OCI-LY3 (cell line): ENCODE measurements around the gene TEDC1.

Experiments used
- EZH2phosphoT487 ChIP-seq: fragments of 200-600 bp; shearing (Covaris generic); IDR thresholded peaks from 2 replicates; pipeline ENCODE4 v1.6.1; 2018; ENCODE audit warnings: antibody characterized with exemption, mixed run types, low read depth
- TF ChIP-seq, protein P1 (sequence below): fragments of 200-600, 300-600 bp; sonication (generic); IDR thresholded peaks from 2 replicates; pipeline ENCODE4 v1.5.1; 2014; ENCODE audit warnings: antibody characterized with exemption, low read length, low read depth

DNA sequence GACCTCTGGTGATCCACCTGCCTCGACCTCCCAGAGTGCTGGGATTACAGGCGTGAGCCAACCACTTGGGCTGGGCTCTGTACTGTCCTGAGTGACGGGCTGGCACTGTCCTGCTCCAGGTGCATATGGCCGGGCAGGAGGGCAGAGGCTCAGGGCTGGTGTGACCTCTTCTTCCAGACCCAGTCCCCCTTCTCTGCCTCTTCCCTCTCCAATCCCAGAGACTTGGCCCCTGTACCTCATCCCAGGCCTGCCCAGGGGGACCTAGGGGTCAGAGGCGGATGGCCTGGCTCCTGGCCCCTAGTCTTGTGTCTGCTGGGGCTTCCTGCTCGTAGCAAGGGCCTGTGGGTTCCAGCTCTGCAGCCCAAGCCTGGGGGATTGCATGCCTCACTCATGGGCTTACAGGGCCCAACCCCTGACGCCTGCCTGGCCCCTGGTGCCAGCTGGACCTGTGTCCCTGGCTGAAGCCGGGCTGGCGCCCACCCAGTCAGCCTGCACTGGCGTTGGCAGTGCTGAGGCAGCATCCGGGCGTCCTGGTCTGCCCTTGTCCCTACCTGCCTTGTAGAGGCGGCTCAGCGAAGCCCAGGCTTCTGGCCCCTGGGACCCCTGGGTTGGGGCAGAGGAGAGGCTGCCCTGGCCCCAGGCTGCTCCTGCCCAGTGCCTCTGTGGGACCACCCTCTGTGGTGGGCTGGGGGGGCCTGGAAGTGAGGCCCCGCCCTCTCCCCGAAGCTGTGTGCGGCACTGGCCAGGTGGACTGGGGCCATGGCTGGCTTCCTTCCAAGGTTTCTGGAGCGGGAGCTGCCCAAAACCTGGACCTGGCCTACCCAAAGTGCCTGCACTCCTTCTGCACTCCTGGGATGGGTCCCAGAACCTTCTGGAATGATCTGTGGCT is 4.3 kb downstream of the TEDC1 start:
- TF ChIP-seq, protein P1, sequence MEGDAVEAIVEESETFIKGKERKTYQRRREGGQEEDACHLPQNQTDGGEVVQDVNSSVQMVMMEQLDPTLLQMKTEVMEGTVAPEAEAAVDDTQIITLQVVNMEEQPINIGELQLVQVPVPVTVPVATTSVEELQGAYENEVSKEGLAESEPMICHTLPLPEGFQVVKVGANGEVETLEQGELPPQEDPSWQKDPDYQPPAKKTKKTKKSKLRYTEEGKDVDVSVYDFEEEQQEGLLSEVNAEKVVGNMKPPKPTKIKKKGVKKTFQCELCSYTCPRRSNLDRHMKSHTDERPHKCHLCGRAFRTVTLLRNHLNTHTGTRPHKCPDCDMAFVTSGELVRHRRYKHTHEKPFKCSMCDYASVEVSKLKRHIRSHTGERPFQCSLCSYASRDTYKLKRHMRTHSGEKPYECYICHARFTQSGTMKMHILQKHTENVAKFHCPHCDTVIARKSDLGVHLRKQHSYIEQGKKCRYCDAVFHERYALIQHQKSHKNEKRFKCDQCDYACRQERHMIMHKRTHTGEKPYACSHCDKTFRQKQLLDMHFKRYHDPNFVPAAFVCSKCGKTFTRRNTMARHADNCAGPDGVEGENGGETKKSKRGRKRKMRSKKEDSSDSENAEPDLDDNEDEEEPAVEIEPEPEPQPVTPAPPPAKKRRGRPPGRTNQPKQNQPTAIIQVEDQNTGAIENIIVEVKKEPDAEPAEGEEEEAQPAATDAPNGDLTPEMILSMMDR = no peak
- TF ChIP-seq EZH2phosphoT487 = no peak
